SK-N-DZ (cell line): ENCODE data around the gene FCGR2B.
A peak's percentile ranks its signal among the peaks of the same experiment; 100 is the strongest.
"Not testable (repeated sequence)": the region's sequence is repeated elsewhere in the genome, so short reads cannot be mapped to it uniquely, and the experiment has no call there.

Experiments used
- DNase-seq: peaks from one replicate; pipeline ENCODE4 v3.0.0-alpha.2; 2015; ENCODE audit warnings: low spot score

The FCGR2B gene

DNA sequence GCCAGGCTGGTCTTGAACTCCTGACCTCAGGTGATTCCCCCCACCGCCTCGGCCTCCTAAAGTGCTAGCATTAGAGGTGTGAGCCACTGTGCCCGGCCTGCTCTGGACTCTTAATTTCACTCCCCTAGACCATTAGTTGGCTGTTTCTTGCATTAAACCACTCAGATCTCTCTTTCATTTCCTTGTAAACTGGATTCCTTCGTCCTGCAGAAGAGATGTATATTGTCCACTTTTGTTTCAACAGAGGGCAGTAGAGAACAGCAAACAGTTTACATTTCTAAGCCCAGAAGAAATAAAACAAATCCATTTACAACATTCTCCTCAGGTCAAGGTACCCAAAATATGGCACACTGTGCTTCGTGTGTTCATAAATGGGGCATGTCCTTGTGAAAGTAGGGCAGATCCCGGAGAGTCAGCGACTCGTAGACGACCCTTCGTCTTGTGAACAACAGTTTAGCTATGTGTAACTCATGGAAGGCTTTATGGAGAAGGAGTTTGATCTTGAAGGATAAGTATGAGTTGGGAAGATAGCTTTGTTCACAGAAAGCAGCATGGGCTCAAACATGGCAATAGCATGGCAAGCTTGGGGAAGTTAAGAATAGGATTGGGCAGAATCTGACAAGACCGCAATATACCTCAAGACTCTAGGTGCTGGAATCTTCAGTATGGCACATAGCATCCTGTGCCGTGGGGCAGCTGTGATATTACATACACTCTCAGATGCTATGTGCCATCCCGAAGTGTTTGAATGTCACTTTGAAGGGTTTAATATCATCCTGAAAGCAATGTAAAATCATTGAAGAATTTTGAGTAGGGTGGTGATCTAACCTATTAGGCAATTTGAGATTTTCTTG, 15.2 kb upstream of the FCGR2B start:
- DNase-seq = peak; percentile 13

DNA sequence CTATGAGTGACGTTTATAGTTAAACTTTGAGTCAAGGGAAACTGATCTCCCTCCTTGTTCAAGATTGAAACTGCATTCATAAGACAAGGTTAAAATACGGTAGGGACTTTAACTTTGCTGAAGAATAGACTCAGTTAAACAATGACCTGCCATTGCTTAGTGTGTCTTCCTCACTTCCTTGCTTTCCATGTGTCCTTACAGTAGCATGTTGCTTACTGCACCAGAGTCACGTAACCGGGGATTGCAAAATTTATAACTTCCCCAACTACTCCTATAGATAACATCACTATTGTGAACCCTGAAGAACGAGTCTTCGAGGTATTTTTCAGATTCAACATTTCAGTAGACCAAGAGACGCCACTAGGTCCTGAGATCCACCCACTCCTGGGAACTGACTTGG, 9.4 kb upstream of the FCGR2B start:
- DNase-seq = not testable (repeated sequence)

DNA sequence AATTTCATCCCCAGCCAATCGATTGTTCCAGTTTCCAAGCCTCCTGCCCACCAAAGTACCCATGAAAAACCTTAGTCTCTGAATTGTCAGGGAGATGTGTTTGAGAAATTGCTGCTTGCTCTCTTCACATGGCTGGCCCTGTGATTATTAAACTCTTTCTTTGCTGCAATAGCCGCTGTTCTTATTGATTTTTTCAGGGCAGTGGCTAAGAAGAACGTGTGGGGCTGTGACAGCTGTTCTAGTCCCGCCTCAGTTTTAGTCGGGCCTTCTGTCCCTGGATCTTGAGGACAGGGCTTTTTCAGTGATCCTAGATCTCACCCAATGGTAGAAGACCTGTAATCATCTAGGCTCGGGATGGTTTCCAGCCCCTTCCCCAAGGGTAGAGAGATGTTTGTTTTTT, 9.0 kb upstream of the FCGR2B start:
- DNase-seq = not testable (repeated sequence)

DNA sequence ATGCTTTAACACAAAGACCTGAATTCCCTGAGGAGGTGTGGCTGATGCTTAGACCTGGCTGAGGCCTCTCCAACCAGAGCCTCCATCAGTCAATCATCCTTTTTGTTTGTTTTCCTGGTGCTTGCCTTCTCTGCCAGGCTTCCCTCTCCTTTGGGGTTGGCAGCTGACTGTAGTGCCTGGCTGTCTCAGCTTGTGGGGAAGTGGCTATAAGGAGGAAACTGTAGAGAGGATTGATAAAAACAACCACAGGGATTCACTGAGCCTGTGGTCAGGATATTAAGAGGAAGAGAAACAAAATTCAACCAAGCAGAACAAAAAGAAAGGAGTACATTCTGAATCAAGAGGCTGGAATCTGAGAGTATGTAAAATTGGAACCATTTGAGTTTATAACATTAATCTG, 4.4 kb upstream of the FCGR2B start:
- not testable (repeated sequence) for DNase-seq

DNA sequence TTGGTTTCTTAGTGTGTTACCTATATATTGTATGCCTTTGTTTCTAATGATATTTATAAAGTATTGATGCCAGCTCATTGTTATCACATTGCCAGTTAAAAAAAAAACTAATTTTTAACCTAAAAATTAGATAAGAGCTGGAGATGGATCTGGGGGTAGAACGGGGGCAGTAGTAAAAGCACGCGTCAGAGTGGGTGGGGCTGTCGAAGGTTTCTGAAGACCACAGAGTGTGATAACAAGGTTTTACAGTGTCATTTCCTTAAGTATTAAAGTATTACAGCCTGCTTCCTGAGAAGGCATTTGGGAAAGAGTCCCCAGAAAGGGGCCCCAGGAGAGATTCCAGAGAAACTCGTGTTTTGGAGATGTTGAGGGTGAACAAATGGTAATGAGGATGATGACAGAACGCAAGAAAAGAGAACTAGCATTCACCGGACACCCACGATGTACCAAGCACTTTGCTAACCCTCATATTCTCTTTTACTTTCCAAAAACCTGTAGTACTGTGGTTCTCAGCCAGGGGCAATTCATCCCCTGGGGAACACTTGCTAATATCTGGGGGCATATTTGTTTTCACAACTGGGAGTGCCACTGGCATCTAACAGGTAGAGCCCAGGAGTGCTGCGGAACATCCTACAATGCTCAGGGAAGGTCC, 1.2 kb upstream of the FCGR2B start:
- not testable (repeated sequence) for DNase-seq

DNA sequence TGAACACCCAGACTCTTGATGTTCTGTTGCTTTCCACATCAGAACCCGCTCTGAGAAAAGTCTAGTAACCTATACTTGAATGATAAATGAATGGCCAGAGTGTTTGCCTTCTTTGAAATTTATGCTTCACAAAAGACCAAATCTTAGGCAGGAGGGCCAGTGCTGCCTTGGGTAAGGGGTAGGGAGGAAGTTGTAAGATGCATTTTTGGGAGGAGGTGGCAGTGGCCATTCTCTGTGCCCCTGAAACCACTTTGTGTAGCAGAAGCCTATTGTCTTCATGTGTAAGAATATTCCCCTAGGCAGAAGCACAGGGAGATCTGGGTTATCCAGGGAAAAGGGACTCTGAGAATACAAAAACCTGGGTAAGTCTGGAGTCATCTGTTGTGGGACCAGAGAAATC, 626 bp downstream of the FCGR2B start:
- not testable (repeated sequence) for DNase-seq

DNA sequence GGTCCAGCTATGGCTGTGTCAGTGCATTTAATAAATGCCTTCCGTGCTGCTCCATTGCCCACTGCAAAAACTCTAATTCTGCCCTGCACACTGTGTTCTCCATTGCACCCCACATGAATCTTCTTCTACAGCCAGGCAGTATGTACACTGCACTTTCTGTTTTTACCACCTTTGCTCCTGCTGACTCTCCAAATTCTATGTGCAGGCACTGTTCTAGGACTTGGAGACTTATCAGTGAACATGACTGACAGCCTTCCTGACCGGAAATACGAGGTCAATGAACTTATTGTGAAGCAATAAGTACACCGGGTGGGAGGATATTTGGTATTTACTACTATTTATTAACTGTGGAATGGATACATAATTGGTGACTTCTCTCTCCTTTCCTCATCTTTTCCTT, 1.7 kb downstream of the FCGR2B start:
- not testable (repeated sequence) for DNase-seq

DNA sequence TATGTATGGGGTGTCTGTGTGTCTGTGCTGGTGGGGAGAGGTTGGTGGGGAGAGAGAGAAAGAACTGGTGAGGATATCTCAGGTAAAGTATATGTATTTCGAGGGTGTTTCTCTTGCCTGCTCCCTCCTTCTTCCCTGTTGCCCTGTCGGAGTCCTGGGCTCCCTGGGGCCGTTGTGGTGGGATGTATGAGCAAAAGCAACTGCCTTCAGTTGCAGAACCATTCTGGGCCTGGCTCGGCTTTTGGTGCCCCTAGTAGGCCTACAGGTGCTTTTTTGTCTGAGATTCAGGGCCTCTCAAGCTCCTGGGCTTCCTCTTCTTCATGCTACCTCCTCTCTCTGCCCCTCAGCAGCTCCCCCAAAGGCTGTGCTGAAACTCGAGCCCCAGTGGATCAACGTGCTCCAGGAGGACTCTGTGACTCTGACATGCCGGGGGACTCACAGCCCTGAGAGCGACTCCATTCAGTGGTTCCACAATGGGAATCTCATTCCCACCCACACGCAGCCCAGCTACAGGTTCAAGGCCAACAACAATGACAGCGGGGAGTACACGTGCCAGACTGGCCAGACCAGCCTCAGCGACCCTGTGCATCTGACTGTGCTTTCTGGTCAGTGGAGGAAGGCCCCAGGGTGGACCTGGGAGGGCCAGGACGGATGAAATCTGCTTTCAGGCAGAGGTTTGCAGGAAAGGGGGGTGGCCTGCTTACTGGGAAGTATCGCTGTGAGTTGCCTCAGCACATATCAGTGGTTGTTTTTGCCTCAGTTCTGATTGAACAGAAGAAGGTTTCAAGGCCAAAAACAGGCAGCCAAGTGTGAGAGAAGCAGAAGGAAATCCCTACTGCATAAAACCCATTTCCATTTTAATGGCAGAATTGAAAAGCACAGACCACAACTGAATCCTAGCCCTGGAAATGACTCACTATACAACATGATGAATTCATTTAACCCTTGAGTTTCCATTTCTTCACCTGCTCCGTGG, 8.4 kb downstream of the FCGR2B start:
- DNase-seq = not testable (repeated sequence)

DNA sequence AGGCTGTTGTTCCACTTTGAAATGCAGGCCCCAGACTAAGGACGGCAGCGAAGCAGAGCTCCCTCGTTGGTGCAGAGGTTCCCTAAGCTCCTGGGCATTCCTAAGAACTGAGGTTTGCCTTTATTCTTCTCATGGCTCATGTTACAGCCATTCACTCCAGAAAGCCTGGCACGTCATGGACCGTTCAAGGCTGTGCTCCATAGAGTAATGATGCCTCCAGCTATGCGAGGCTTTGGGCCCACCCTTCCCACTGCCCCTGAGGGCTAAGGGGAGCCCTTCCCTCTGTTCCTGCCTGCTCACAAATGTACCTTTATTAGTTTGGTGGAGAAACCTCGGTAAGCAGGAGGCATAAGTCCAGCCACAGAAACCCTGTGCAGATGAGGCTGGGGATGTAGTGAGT, 10.5 kb downstream of the FCGR2B start:
- DNase-seq = not testable (repeated sequence)

DNA sequence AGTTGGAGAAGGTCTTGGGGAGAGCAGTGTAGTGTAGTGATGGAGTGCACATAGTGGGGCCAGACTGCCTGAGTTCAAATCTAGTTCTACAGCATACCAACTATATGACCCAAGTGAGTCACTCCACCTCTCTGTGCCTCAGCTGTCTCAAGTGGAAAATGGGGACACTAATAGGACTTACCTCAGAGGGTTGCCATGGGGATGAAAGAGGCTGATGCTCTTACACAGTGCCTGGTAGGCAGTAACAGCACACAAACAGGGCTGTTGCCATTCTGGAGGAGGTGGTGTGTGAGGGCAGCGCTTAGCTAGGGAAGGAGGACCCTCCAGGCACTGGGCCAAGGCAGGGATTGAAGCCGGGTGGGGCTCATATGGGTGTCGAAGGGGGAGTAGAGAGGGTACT, 11.5 kb downstream of the FCGR2B start:
- DNase-seq = not testable (repeated sequence)

DNA sequence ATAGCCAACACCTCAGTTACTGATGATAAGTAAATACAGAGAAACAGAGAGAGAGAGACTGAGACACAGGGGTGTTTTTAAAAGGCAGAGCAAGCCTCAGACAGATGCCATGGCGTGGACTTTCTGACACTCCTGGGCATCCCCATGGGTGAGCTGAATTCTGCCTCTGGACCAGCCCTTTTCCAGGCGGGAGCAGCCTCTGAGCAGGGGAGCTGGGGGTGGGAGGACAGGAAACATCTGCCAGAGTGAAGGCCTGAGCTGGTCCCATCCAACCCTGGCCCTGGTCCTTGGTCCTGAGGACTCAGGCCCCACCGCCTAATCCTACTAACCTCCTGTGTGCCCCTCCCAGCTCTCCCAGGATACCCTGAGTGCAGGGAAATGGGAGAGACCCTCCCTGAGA, 12.0 kb downstream of the FCGR2B start:
- not testable (repeated sequence) for DNase-seq

DNA sequence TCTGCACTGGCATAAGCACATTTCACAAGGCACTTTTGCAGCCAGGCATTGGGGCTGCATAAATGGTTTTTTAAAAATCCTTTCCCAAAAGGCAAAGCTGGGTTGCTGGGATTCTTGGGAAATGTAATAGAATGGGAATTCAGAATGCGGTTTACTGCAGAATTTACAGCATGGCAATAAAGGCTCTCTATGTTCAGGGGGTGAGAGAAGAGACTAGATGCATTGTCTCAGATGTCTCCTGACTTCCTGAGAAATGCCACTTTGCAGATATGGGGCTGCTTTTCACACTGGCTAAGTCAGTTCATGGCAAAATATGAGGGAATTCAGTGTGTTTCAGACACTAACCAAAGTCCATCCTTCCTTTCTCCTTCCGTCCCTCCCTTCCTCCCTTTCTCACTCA, 13.5 kb downstream of the FCGR2B start:
- DNase-seq = no peak

DNA sequence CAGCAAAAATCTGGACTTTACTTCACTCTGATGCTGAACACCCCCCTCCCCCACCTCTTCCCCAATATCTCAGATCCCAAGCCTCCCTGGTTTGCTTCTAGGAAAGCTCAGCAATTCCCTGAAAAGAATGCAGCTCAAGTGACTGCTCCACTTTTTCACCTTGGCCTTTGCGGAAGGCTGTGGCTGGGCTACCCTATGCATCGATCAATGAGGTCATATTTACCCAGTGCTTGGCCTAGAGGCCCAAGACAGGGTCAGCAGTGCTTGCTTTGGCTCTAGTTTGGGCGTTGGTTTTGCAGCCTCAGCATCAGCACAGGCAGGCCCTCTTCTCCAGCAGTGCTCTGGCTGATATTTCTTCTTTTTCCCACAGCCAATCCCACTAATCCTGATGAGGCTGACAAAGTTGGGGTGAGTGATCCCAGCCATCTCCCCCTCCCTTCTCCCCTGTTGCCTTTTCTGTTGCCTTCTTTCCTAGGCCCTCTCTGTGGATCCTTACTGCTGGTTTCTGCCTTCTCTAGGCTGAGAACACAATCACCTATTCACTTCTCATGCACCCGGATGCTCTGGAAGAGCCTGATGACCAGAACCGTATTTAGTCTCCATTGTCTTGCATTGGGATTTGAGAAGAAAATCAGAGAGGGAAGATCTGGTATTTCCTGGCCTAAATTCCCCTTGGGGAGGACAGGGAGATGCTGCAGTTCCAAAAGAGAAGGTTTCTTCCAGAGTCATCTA, 14.2 kb downstream of the FCGR2B start:
- DNase-seq = no peak

DNA sequence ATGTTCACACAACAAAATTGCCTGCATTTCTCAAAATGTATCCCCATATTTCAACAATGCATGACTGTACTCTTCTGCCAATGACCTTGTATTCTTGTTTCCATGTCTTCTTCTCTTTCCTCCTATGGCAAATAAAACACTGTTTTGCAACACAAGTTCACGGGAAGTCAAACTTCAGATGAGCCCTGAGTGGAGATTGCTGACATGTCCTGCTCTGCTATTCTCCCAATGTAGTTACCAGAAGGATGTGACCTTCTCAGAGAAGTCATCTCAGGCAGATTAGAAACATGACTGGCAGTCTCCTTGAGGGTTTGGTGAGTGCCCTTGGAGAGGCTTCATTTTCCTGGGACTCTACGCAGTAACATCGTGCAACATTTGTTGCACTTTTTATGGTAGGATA, 15.6 kb downstream of the FCGR2B start:
- DNase-seq = no peak

DNA sequence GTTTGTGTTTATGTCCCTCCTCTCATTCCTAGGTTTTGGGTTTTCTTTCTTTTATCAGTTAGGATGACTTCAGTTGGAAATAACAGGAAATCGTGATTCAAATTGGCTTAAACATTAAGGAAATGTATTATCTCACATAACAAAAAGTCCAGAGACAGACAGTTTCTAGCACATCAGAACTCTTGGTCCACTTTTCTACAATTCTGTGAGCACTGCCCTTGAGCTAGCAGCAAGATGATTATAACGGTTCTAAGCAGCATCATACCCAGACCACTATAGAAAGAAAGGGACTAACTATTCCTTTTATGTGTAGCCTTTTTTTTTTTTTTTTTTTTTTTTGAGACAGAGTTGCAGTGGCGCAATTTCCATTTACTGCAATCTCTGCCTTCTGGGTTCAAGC, 18.9 kb downstream of the FCGR2B start:
- DNase-seq = no peak

DNA sequence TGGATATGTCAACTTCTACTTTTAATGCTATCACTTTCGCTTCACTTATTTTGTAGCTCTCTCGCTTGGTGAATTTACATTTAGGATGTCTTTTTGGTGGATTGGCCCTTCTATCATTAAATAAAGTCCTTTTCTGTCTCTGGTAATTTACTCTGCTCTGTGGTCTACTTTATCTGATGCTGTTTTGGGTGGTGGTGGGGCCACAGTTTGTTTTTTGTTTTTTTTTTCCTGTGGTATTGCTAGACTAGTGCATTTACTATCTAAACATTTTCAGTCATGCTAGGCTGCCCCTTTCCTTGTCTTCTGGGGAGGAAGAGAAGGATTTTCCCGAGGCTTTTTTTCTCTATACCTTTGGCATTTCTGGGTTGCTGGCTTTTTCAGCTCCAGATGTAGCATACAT, 26.0 kb downstream of the FCGR2B start:
- no peak for DNase-seq

DNA sequence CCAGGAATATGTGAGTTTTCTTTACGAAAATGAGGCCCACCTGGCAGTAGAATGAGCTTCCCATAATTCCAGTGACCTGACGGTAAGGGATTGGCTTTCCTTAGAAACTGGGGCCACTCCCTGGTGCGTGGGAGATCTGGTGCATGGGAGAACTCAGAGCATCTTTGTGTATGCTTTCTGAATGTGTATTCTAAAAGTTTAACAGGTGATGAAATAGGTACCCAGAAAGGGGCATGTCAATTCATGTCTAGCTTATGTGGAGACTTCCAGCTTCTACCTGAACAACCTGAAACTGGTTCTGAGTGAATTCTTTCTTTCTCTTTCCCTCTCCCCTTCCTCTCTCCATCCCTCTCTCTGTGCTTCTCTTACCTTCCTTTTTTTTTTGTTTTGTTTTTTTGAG, 28.9 kb downstream of the FCGR2B start:
- no peak for DNase-seq

DNA sequence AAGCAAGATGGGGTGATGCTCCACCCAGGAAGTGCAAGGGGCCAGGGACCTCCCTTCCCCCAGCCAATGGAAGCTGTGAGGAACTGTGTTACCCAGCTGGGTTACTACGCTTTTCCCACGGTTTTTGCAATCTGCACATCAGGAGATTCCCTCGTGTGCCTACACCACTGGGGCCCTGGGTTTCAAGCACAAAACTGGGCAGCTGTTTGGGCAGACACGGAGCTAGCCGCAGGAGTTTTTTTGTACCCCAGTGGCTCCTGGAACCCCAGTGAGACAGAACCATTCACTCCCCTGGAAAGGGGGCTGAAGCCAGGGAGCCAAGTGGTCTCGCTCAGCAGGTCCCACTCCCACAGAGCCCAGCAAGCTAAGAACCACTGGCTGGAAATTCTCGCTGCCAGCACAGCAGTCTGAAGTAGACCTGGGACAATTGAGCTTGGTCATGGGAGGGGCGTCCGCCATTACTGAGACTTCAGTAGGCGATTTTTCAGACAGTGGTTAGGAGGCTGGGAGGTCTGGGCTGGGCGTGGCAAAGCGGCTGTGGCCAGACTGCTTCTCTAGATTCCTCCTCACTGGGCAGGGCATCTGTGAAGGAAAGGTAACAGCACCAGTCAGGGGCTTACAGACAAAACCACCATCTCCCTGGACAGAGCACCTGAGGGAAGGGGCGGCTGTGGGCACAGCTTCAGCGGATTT, 30.2 kb downstream of the FCGR2B start:
- not testable (repeated sequence) for DNase-seq

DNA sequence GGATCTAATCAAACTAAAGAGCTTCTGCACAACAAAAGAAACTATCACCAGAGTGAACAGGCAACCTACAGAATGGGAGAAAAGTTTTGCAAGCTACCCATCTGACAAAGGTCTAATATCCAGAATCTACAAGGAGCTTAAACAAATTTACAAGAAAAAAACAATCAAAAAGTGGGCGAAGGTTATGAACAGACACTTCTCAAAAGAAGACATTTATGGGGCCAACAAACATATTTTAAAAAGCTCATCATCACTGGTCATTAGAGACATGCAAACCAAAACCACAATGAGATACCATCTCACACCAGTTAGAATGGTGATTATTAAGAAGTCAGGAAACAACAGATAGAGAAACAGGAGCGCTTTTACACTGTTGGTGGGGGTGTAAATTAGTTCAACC, 35.4 kb downstream of the FCGR2B start:
- not testable (repeated sequence) for DNase-seq

DNA sequence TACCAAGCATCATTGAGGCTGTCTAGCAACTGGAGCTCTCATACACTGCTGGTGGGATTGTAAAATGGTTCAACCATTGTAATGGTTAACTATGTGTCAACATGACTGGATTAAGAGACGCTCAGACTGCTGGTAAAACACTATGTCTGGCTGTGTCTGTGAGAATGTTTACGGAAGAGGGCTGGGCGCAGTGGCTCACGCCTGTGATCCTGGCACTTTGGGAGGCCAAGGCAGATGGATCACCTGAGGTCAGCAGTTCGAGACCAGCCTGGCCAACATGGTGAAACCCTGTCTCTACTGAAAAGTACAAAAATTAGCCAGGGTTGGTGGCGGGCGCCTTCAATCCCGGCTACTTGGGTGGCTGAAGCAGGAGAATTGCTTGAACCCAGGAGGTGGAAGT, 39.3 kb downstream of the FCGR2B start:
- no peak for DNase-seq

DNA sequence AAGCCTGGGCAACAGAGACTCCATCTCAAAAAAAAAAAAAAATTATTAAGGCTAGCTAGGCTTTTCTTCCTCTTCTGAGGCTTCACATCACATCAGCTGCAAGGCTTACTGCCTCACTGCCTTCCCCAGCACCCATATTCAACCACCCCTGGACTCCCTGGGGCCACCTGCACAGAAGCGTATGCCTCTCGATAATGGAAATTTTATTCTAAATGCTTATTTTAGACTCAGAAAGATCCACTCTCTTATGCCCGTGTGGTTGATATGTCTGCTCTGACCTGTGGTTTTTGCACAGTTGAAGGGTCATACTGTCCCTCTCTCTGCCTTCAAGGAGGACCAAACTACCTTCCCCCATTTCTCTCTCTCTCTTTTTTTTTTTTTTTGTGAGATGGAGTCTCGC, 42.6 kb downstream of the FCGR2B start:
- no peak for DNase-seq
